Trophoblast cell (in vitro differentiated cells and primary cell): ENCODE results near the gene DNAH7.

Source experiments
- DNase-seq, 2 donors: peaks; one replicate each; pipeline ENCODE4 v3.0.0-alpha.2; 2016
- H2AFZ ChIP-seq: 2 replicates; pipeline ENCODE4 v1.6.1; 2013; ENCODE audit warnings: low read length, moderate library complexity, mild to moderate bottlenecking; ENCODE audit not compliant: insufficient read depth, poor library complexity
- H2AK5ac ChIP-seq: 2 replicates; pipeline ENCODE4 v1.6.1; 2013; ENCODE audit warnings: mild to moderate bottlenecking, low read length
- H2BK120ac ChIP-seq: 2 replicates; pipeline ENCODE4 v1.6.1; 2013; ENCODE audit warnings: low read length, mild to moderate bottlenecking, moderate library complexity; ENCODE audit not compliant: insufficient read depth, poor library complexity
- H2BK12ac ChIP-seq: 2 replicates; pipeline ENCODE4 v1.6.1; 2013; ENCODE audit warnings: mild to moderate bottlenecking, low read length, moderate library complexity
- H2BK5ac ChIP-seq: 2 replicates; pipeline ENCODE4 v1.6.1; 2013; ENCODE audit warnings: low read length, low read depth, moderate library complexity, mild to moderate bottlenecking; ENCODE audit not compliant: poor library complexity
- H3K14ac ChIP-seq: 2 replicates; pipeline ENCODE4 v1.6.1; 2013; ENCODE audit warnings: mild to moderate bottlenecking, low read length
- H3K18ac ChIP-seq: 2 replicates; pipeline ENCODE4 v1.6.1; 2013; ENCODE audit warnings: mild to moderate bottlenecking, low read length
- H3K23ac ChIP-seq: 2 replicates; pipeline ENCODE4 v1.6.1; 2013; ENCODE audit warnings: low read length
- H3K27ac ChIP-seq: 2 replicates; pipeline ENCODE4 v1.5.1; 2013; ENCODE audit warnings: low read depth, mild to moderate bottlenecking, inconsistent platforms, low read length, moderate library complexity
- H3K27me3 ChIP-seq: 2 replicates; pipeline ENCODE4 v1.6.1; 2013; ENCODE audit warnings: inconsistent platforms, mild to moderate bottlenecking, low read length, moderate library complexity; ENCODE audit not compliant: insufficient read depth
- H3K36me3 ChIP-seq, 2 experiments: 1 replicate in 1 of 2; 2 replicates in 1 of 2; pipeline ENCODE4 v1.6.1; 2013; ENCODE audit warnings: low read length in 2 of 2, mild to moderate bottlenecking in 2 of 2, moderate library complexity in 1 of 2; ENCODE audit not compliant: insufficient read depth in 2 of 2, control insufficient read depth in 1 of 2
- H3K4ac ChIP-seq: 2 replicates; pipeline ENCODE4 v1.6.1; 2013; ENCODE audit warnings: low read depth, mild to moderate bottlenecking, low read length, moderate library complexity
- H3K4me1 ChIP-seq, 2 experiments: 1 replicate in 1 of 2; 2 replicates in 1 of 2; pipeline ENCODE4 v1.6.1; 2013; ENCODE audit warnings: low read length in 2 of 2, mild to moderate bottlenecking in 2 of 2, moderate library complexity in 1 of 2; ENCODE audit not compliant: insufficient read depth in 2 of 2, control insufficient read depth in 1 of 2
- H3K4me2 ChIP-seq: 2 replicates; pipeline ENCODE4 v1.6.1; 2013; ENCODE audit warnings: inconsistent platforms, mild to moderate bottlenecking, low read length, moderate library complexity
- H3K4me3 ChIP-seq: 2 replicates; pipeline ENCODE4 v1.5.1; 2013; ENCODE audit warnings: mild to moderate bottlenecking, low read depth, low read length, inconsistent platforms
- H3K79me1 ChIP-seq: one replicate; pipeline ENCODE4 v1.6.1; 2013; ENCODE audit warnings: low read length
- H3K79me2 ChIP-seq: 2 replicates; pipeline ENCODE4 v1.6.1; 2013; ENCODE audit warnings: low read length, mild to moderate bottlenecking; ENCODE audit not compliant: control insufficient read depth, insufficient read depth, poor library complexity
- H3K9ac ChIP-seq: 2 replicates; pipeline ENCODE4 v1.6.1; 2013; ENCODE audit warnings: mild to moderate bottlenecking, low read length
- H3K9me3 ChIP-seq: 2 replicates; pipeline ENCODE4 v1.6.1; 2013; ENCODE audit warnings: low read depth, mild to moderate bottlenecking, control low read depth, inconsistent platforms, low read length; ENCODE audit not compliant: insufficient read depth
- H4K12ac ChIP-seq: 2 replicates; pipeline ENCODE4 v1.6.1; 2013; ENCODE audit warnings: low read depth, mild to moderate bottlenecking, low read length, moderate library complexity
- H4K8ac ChIP-seq: 2 replicates; pipeline ENCODE4 v1.6.1; 2013; ENCODE audit warnings: low read depth, mild to moderate bottlenecking, low read length, moderate library complexity
- H4K91ac ChIP-seq: one replicate; pipeline ENCODE4 v1.6.1; 2013; ENCODE audit warnings: low read depth, mild to moderate bottlenecking, low read length, moderate library complexity
- WGBS: extraction: QIAGEN DNeasy Blood & Tissue Kit; methylation state at CpG from one replicate; pipeline ENCODE4 v1.1.7; 2013; ENCODE audit warnings: missing lambda C conversion rate; ENCODE audit not compliant: insufficient read length, insufficient coverage; ENCODE audit errors: extremely low coverage; 5-methylcytosine and 5-hydroxymethylcytosine counted together

DNAH7 gene

GRCh38 chr2:195721042-195721441 is 347.6 kb downstream of the DNAH7 start:
- H3K4me2 ChIP-seq, result no peak overlapping the region
- H2AK5ac ChIP-seq, result no peak overlapping the region

GRCh38 chr2:195716466-195716865 is 352.2 kb downstream of the DNAH7 start:
- no peak for DNase-seq
- no peak overlapping the region for H2AFZ ChIP-seq
- H3K9me3 ChIP-seq, result peaks cover 1% of the 10 kb centered on the region
- no peak overlapping the region for H4K91ac ChIP-seq
- no peak overlapping the region for H4K8ac ChIP-seq
- no peaks in the 10 kb centered on the region for H3K4me1 ChIP-seq
- no peak overlapping the region for H4K12ac ChIP-seq
- H3K4me2 ChIP-seq, result no peak overlapping the region
- H3K23ac ChIP-seq, result no peak overlapping the region
- H3K9ac ChIP-seq, result no peak overlapping the region
- H3K27me3 ChIP-seq, result no peaks in the 10 kb centered on the region
- no peak overlapping the region for H3K4ac ChIP-seq
- no peak overlapping the region for H3K4me3 ChIP-seq
- H3K79me2 ChIP-seq, result no peaks in the 10 kb centered on the region
- no peak overlapping the region for H2AK5ac ChIP-seq
- H2BK120ac ChIP-seq, result no peak overlapping the region
- WGBS, result no CpG with 5 or more reads among the region's 4 CpGs
- peaks cover 12 to 20% of the 10 kb centered on the region in 2 experiments for H3K36me3 ChIP-seq
- no peaks in the 10 kb centered on the region for H3K79me1 ChIP-seq
- H2BK5ac ChIP-seq, result no peak overlapping the region
- H3K18ac ChIP-seq, result no peak overlapping the region
- no peak overlapping the region for H3K14ac ChIP-seq
- no peak overlapping the region for H2BK12ac ChIP-seq
- H3K27ac ChIP-seq, result no peak overlapping the region

More at GRCh38 chr2:195721042-195721441, 347.6 kb downstream of the DNAH7 start:
- no peak overlapping the region for H4K91ac ChIP-seq
- DNase-seq, result no peak
- H3K4me3 ChIP-seq, result no peak overlapping the region
- H2BK5ac ChIP-seq, result no peak overlapping the region
- H2BK120ac ChIP-seq, result no peak overlapping the region
- H3K36me3 ChIP-seq, result peaks cover 11 to 12% of the 10 kb centered on the region in 2 experiments
- H3K23ac ChIP-seq, result no peak overlapping the region
- H3K27me3 ChIP-seq, result no peaks in the 10 kb centered on the region
- H3K79me2 ChIP-seq, result no peaks in the 10 kb centered on the region
- no peak overlapping the region for H3K14ac ChIP-seq
- no peak overlapping the region for H2BK12ac ChIP-seq
- H4K12ac ChIP-seq, result no peak overlapping the region
- H3K18ac ChIP-seq, result no peak overlapping the region
- no peak overlapping the region for H3K9ac ChIP-seq
- no peak overlapping the region for H2AFZ ChIP-seq
- H3K4ac ChIP-seq, result no peak overlapping the region
- no peak overlapping the region for H4K8ac ChIP-seq
- no peaks in the 10 kb centered on the region for H3K79me1 ChIP-seq
- H3K4me1 ChIP-seq, result no peaks in the 10 kb centered on the region
- no peak overlapping the region for H3K27ac ChIP-seq
- peaks cover 1% of the 10 kb centered on the region for H3K9me3 ChIP-seq
- no CpG with 5 or more reads among the region's 2 CpGs for WGBS

GRCh38 chr2:195711478-195711877 is 357.2 kb downstream of the DNAH7 start:
- no peak overlapping the region for H3K18ac ChIP-seq
- no peak overlapping the region for H2AK5ac ChIP-seq
- H3K9ac ChIP-seq, result no peak overlapping the region
- H2BK120ac ChIP-seq, result no peak overlapping the region
- H3K36me3 ChIP-seq, result peaks cover 3 to 13% of the 10 kb centered on the region in 2 experiments
- H3K14ac ChIP-seq, result no peak overlapping the region
- H3K27me3 ChIP-seq, result no peaks in the 10 kb centered on the region
- H4K8ac ChIP-seq, result no peak overlapping the region
- H2AFZ ChIP-seq, result no peak overlapping the region
- no peak overlapping the region for H3K23ac ChIP-seq
- no peak overlapping the region for H2BK5ac ChIP-seq
- H3K4me1 ChIP-seq, result no peaks in the 10 kb centered on the region
- H3K4me3 ChIP-seq, result no peak overlapping the region
- no peak overlapping the region for H4K12ac ChIP-seq
- H2BK12ac ChIP-seq, result no peak overlapping the region
- DNase-seq, result no peak
- H3K27ac ChIP-seq, result no peak overlapping the region
- no peak overlapping the region for H4K91ac ChIP-seq
- H3K9me3 ChIP-seq, result no peaks in the 10 kb centered on the region
- H3K79me1 ChIP-seq, result no peaks in the 10 kb centered on the region
- H3K4ac ChIP-seq, result no peak overlapping the region
- no peak overlapping the region for H3K4me2 ChIP-seq
- no peaks in the 10 kb centered on the region for H3K79me2 ChIP-seq

- H2AK5ac ChIP-seq, result no peak overlapping the region
- no peaks in the 10 kb centered on the region for H3K27me3 ChIP-seq
- no peak overlapping the region for H2BK12ac ChIP-seq
- no peak overlapping the region for H2BK5ac ChIP-seq
- H2AFZ ChIP-seq, result no peak overlapping the region
- H3K9me3 ChIP-seq, result no peaks in the 10 kb centered on the region
- H2BK120ac ChIP-seq, result no peak overlapping the region
- H3K14ac ChIP-seq, result no peak overlapping the region
- no peak overlapping the region for H4K12ac ChIP-seq
- no peak overlapping the region for H3K9ac ChIP-seq
- H4K91ac ChIP-seq, result no peak overlapping the region
- no peak overlapping the region for H4K8ac ChIP-seq
- peaks cover 3 to 11% of the 10 kb centered on the region in 2 experiments for H3K36me3 ChIP-seq
- no peak overlapping the region for H3K27ac ChIP-seq
- no peak overlapping the region for H3K4me2 ChIP-seq
- H3K23ac ChIP-seq, result no peak overlapping the region
- no peak overlapping the region for H3K4ac ChIP-seq
- H3K79me2 ChIP-seq, result no peaks in the 10 kb centered on the region
- H3K18ac ChIP-seq, result no peak overlapping the region
- no peak overlapping the region for H3K4me3 ChIP-seq
- H3K4me1 ChIP-seq, result no peaks in the 10 kb centered on the region
- no peaks in the 10 kb centered on the region for H3K79me1 ChIP-seq
- DNase-seq, result no peak
- whole genome bisulfite sequencing, result no CpG with 5 or more reads among the region's 2 CpGs
Observed at GRCh38 chr2:195709901-195710806, 358.5 kb downstream of the DNAH7 start.
